ENCODE results near the gene GLOD5. TPM values are rescaled to one million over a fixed set of nuclear protein-coding genes. Genes with fewer than 3 reads are reported as not detected.
A peak's percentile ranks its signal among the peaks of the same experiment; 100 is the strongest.

GLOD5 gene
- polyA plus RNA-seq, 2 of the 4 experiments (the other 2 are of a cell fraction), result not detected

- ATAC-seq (peak; percentile 83 to 85), FAIRE-seq (no peak), DNase-seq (ENCODE audit: low read depth in 1 of 2, low spot score in 1 of 2) (peak; percentile 86 to 91)
- ChIA-PET POLR2A (interaction anchor here (0.7 to 1.6 kb wide), 9 partner anchors 33 to 467 kb away, joined by 3 to 23 read pairs (median 4); partner anchors contain the start of genes OTUD5, PCSK1N, PQBP1 and RBM3), CTCF (interaction anchor here (0.5 to 1.6 kb wide), 4 partner anchors 36 to 90 kb away, joined by 3 to 4 read pairs (median 4); partner anchors contain the start of gene GLOD5)
- Histone ChIP-seq H3K9me3 (no peaks in the 10 kb centered on the region), H3K4me2 (peak overlapping the region; percentile 90), H3K4me3 (peak overlapping the region; percentile 54), H3K27ac (peak overlapping the region; percentile 84 to 94), H3K4me1 (peaks cover 11% of the 10 kb centered on the region)
- TF ChIP-seq MAX (IDR thresholded peaks at IDR 0.05) (no peak), CEBPB (IDR thresholded peaks at IDR 0.05) (no peak), ZSCAN20 (CRISPR knock-in tag; IDR thresholded peaks at IDR 0.05) (no peak), SMC3 (IDR thresholded peaks at IDR 0.05) (no peak), E2F6 (IDR thresholded peaks at IDR 0.05; ENCODE audit: borderline replicate concordance, low read depth) (no peak), HDAC2 (IDR thresholded peaks at IDR 0.05) (no peak), PBX3 (IDR thresholded peaks at IDR 0.05) (no peak), HOXB5 (CRISPR knock-in tag; IDR thresholded peaks at IDR 0.05) (no peak), EHMT2 (IDR thresholded peaks at IDR 0.05; ENCODE audit: low read depth) (no peak), RAD21 (conservative IDR thresholded peaks at IDR 0.05 in 1 of 2, IDR thresholded peaks at IDR 0.05 in 1 of 2) (no peak), FOSL2 (IDR thresholded peaks at IDR 0.05) (no peak), FOSL2 (CRISPR knock-in tag; IDR thresholded peaks at IDR 0.05) (no peak), ELK1 (IDR thresholded peaks at IDR 0.05; ENCODE audit: low read depth, low read length) (no peak), PHF8 (IDR thresholded peaks at IDR 0.05; ENCODE audit: borderline replicate concordance, low read depth) (peak; percentile 72; the same call in 1 of the 2 replicates), CBX2 (IDR thresholded peaks at IDR 0.05; ENCODE audit: borderline replicate concordance, low read depth) (no peak), FOXS1 (CRISPR knock-in tag; IDR thresholded peaks at IDR 0.05) (no peak), ZNF302 (CRISPR knock-in tag; IDR thresholded peaks at IDR 0.05) (no peak), RARB (CRISPR knock-in tag; IDR thresholded peaks at IDR 0.05) (no peak), HES2 (IDR thresholded peaks at IDR 0.05) (no peak), MAFK (IDR thresholded peaks at IDR 0.05; ENCODE audit: partially characterized antibody) (no peak), SREBF2 (IDR thresholded peaks at IDR 0.05) (no peak), GATA3 (IDR thresholded peaks at IDR 0.05; ENCODE audit: borderline replicate concordance) (no peak), POLR2AphosphoS2 (conservative IDR thresholded peaks at IDR 0.05; ENCODE audit: low read length) (no peak), REST (IDR thresholded peaks at IDR 0.05) (no peak), CBX8 (IDR thresholded peaks at IDR 0.05) (no peak), EP300 (IDR thresholded peaks at IDR 0.05) (no peak), CHD4 (IDR thresholded peaks at IDR 0.05; ENCODE audit: borderline replicate concordance) (no peak), BCL3 (IDR thresholded peaks at IDR 0.05) (0 out of 3 replicates have a peak, but pooled peaks have one; percentile 39), ZC3H11A (IDR thresholded peaks at IDR 0.05) (no peak), JUN (IDR thresholded peaks at IDR 0.05) (peak in 1 of 2 experiments; percentile 54; a peak in 2 of 5 replicates), POLR2A (IDR thresholded peaks at IDR 0.05; ENCODE audit: low read length) (peak; percentile 50)
- 5% methylated on average over 34 of the region's 40 CpGs for WGBS (ENCODE audit: missing lambda C conversion rate)
Measured at GRCh38 chrX:48802089-48802904, 40.8 kb downstream of the GLOD5 start.
